DND-41 (cell line): Measurements from ENCODE around the gene MEPE.

ENCODE experiments used
- ATAC-seq: fragments of 200-7000 bp; cut with Tn5 transposase; 3 replicates; pipeline ENCODE4 v1.9.1; 2021; ENCODE audit warnings: low read depth; ENCODE audit not compliant: insufficient read depth
- DNase-seq: peaks from one replicate; pipeline ENCODE4 v3.0.0-alpha.2; 2020
- H2AFZ ChIP-seq: 2 replicates; pipeline ENCODE4 v1.6.0; 2012; ENCODE audit warnings: low read depth, low read length
- H3K27ac ChIP-seq: 2 replicates; pipeline ENCODE4 v1.5.1; 2012; ENCODE audit warnings: low read length, inconsistent platforms
- H3K27me3 ChIP-seq: fragments of 200-600 bp; sonication (generic); 2 replicates; pipeline ENCODE4 v1.6.0; 2012; ENCODE audit warnings: low read length, mild to moderate bottlenecking, inconsistent platforms; ENCODE audit not compliant: insufficient read depth, poor library complexity
- H3K36me3 ChIP-seq: 2 replicates; pipeline ENCODE4 v1.5.1; 2012; ENCODE audit warnings: low read length, inconsistent platforms; ENCODE audit not compliant: insufficient read depth
- H3K4me1 ChIP-seq: 2 replicates; pipeline ENCODE4 v1.5.1; 2012; ENCODE audit warnings: mild to moderate bottlenecking, low read length; ENCODE audit not compliant: insufficient read depth
- H3K4me2 ChIP-seq: 2 replicates; pipeline ENCODE4 v1.6.0; 2012; ENCODE audit warnings: mild to moderate bottlenecking, moderate library complexity, low read length, inconsistent platforms; ENCODE audit not compliant: insufficient read depth
- H3K4me3 ChIP-seq, 2 experiments: fragments of 200-600 bp in 1 of 2; shearing (Covaris generic) in 1 of 2; 2 replicates each; pipeline ENCODE4 v1.5.1; 2012 to 2016; ENCODE audit warnings: inconsistent platforms in 2 of 2, low read length in 2 of 2, mild to moderate bottlenecking in 2 of 2, low read depth in 1 of 2, moderate library complexity in 1 of 2
- H3K79me2 ChIP-seq: 2 replicates; pipeline ENCODE4 v1.6.0; 2012; ENCODE audit warnings: low read length, inconsistent platforms; ENCODE audit not compliant: insufficient read depth
- H3K9ac ChIP-seq: 2 replicates; pipeline ENCODE4 v1.6.0; 2012; ENCODE audit warnings: low read depth, mild to moderate bottlenecking, inconsistent platforms, low read length, moderate library complexity
- H3K9me3 ChIP-seq: 2 replicates; pipeline ENCODE4 v1.5.1; 2012; ENCODE audit warnings: low read length, moderate library complexity, mild to moderate bottlenecking, inconsistent platforms; ENCODE audit not compliant: insufficient read depth, severe bottlenecking
- H4K20me1 ChIP-seq: 2 replicates; pipeline ENCODE4 v1.6.0; 2012; ENCODE audit warnings: low read length; ENCODE audit not compliant: insufficient read depth
- EZH2 ChIP-seq: IDR thresholded peaks from 3 replicates; pipeline ENCODE4 v1.6.1; 2012; ENCODE audit warnings: borderline replicate concordance, low read depth, mild to moderate bottlenecking, moderate library complexity, low read length, inconsistent platforms; ENCODE audit not compliant: severe bottlenecking
- TF ChIP-seq, protein P1 (sequence below): IDR thresholded peaks from 2 replicates; pipeline ENCODE4 v1.5.1; 2012; ENCODE audit warnings: borderline replicate concordance, low read length, moderate library complexity, mild to moderate bottlenecking; ENCODE audit not compliant: poor library complexity, severe bottlenecking; ENCODE audit errors: extremely low read depth

The MEPE gene

DNA sequence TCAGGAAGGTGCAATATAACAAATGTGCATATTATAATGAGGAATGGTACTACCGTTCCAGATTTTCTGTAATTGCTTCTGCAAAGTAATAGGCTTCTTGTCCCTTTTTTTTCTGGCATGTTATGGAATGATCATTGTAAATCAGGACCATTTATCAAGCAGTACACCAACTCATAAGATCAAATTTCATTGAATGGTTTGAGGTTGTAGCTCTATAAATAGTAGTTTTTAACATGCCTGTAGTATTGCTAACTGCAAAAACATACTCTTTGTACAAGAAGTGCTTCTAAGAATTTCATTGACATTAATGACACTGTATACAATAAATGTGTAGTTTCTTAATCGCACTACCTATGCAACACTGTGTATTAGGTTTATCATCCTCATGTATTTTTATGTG lies 20.8 kb upstream of the MEPE start:
- Histone ChIP-seq H3K4me2 (no peak overlapping the region), H3K27ac (no peak overlapping the region), H3K4me1 (no peaks in the 10 kb centered on the region), H3K4me3 (no peak overlapping the region), H3K9me3 (no peaks in the 10 kb centered on the region), H3K27me3 (no peaks in the 10 kb centered on the region), H4K20me1 (no peaks in the 10 kb centered on the region), H2AFZ (no peak overlapping the region), H3K36me3 (no peaks in the 10 kb centered on the region), H3K9ac (no peak overlapping the region), H3K79me2 (no peaks in the 10 kb centered on the region)
- no peak for DNase-seq
- no peak for ATAC-seq
- TF ChIP-seq, protein P1, sequence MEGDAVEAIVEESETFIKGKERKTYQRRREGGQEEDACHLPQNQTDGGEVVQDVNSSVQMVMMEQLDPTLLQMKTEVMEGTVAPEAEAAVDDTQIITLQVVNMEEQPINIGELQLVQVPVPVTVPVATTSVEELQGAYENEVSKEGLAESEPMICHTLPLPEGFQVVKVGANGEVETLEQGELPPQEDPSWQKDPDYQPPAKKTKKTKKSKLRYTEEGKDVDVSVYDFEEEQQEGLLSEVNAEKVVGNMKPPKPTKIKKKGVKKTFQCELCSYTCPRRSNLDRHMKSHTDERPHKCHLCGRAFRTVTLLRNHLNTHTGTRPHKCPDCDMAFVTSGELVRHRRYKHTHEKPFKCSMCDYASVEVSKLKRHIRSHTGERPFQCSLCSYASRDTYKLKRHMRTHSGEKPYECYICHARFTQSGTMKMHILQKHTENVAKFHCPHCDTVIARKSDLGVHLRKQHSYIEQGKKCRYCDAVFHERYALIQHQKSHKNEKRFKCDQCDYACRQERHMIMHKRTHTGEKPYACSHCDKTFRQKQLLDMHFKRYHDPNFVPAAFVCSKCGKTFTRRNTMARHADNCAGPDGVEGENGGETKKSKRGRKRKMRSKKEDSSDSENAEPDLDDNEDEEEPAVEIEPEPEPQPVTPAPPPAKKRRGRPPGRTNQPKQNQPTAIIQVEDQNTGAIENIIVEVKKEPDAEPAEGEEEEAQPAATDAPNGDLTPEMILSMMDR = no peak
- TF ChIP-seq EZH2 = no peak

DNA sequence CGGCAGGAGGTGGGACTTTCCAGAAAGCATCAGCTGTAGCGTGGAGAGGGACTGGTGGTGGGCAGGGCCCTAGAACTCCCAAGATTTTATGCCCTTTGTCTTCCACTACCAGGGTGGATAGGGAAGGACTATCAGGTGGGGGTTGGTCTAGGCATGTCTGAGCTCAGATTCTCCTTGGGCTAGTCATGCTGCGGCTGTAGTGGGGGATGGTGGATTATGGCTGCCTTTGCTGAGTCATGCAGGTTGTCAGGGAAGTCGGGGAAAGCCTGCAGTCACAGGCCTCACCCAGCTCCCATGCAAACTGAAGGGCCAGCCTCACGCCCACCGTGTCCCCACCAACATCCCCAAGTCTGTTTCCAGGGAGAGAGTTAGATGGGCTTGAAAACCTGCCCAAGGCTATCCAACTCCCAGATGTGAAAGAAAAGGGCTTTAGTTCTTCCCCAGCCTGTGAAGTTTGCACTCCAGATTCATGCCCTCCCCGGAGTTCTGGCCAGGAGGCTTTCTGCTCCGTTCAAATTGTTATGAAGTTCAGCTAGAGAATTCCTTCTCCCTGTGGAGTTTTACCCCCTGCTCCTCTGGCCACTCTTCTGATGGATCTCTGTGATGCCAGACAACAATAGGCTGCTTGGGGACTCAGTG lies 13.4 kb upstream of the MEPE start:
- no peaks in the 10 kb centered on the region for H3K27me3 ChIP-seq
- H3K4me3 ChIP-seq = no peak overlapping the region
- no peak overlapping the region for H2AFZ ChIP-seq
- H3K27ac ChIP-seq = no peak overlapping the region
- H3K4me2 ChIP-seq = no peak overlapping the region
- no peaks in the 10 kb centered on the region for H4K20me1 ChIP-seq
- no peak overlapping the region for H3K9ac ChIP-seq
- no peaks in the 10 kb centered on the region for H3K4me1 ChIP-seq
- no peaks in the 10 kb centered on the region for H3K79me2 ChIP-seq
- no peak for TF ChIP-seq EZH2
- TF ChIP-seq, protein P1 = no peak
- ATAC-seq (peak; percentile 29; the same call in 1 of the 3 replicates), DNase-seq (no peak)
- H3K9me3 ChIP-seq = no peaks in the 10 kb centered on the region
- no peaks in the 10 kb centered on the region for H3K36me3 ChIP-seq

DNA sequence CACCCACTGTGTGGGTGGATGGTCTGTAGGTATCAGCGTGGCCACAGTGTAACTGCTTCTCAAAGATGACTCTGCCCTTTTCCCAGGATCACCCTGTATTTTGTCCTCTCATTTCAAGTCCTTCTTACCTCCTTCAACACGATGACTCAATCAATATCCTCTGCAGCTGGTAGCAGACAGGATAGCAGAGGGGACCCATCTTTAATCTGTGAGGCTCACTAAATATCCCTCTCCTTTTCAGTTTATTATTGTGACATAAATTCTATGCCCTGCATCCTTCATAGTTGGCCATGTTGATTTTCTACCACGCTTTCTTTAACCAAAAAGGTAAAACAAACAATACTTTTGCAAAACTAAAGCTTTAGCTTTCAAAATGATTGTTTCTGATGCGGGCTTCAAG lies 9.6 kb upstream of the MEPE start:
- H4K20me1 ChIP-seq = no peaks in the 10 kb centered on the region
- H2AFZ ChIP-seq = no peak overlapping the region
- H3K27me3 ChIP-seq = no peaks in the 10 kb centered on the region
- H3K79me2 ChIP-seq = no peaks in the 10 kb centered on the region
- no peaks in the 10 kb centered on the region for H3K36me3 ChIP-seq
- DNase-seq (no peak), ATAC-seq (no peak)
- H3K27ac ChIP-seq = no peak overlapping the region
- H3K9ac ChIP-seq = no peak overlapping the region
- no peak for TF ChIP-seq EZH2
- TF ChIP-seq, protein P1 = no peak
- H3K4me1 ChIP-seq = no peaks in the 10 kb centered on the region
- H3K9me3 ChIP-seq = no peaks in the 10 kb centered on the region
- no peak overlapping the region for H3K4me2 ChIP-seq
- no peak overlapping the region for H3K4me3 ChIP-seq
